OCI-LY1 (cell line): ENCODE data around the gene DIAPH2.

Experiments used
- CTCF ChIP-seq: fragments of 200-600 bp; sonication (generic), shearing (Covaris generic); IDR thresholded peaks from 2 replicates; pipeline ENCODE4 v1.5.1; 2017; ENCODE audit warnings: mild to moderate bottlenecking, antibody characterized with exemption, low read length, moderate library complexity, mixed read lengths
- EZH2 ChIP-seq: fragments of 200-600 bp; sonication (generic), shearing (Covaris generic); IDR thresholded peaks from 2 replicates; pipeline ENCODE4 v1.8.0; 2017; ENCODE audit warnings: borderline replicate concordance, mixed run types, mild to moderate bottlenecking, antibody characterized with exemption, low read length, moderate library complexity, mixed read lengths

GRCh38 chrX:96774116-96774515 is 89.5 kb downstream of the DIAPH2 start:
- TF ChIP-seq CTCF (no peak), EZH2 (no peak)
